Trophoblast cell (in vitro differentiated cells and primary cell): Measurements from ENCODE around the gene RAB40AL.

Experiments
- DNase-seq, 2 donors: peaks; one replicate each; pipeline ENCODE4 v3.0.0-alpha.2; 2016
- H2AFZ ChIP-seq: 2 replicates; pipeline ENCODE4 v1.6.1; 2013; ENCODE audit warnings: low read length, moderate library complexity, mild to moderate bottlenecking; ENCODE audit not compliant: insufficient read depth, poor library complexity
- H2AK5ac ChIP-seq: 2 replicates; pipeline ENCODE4 v1.6.1; 2013; ENCODE audit warnings: mild to moderate bottlenecking, low read length
- H2BK120ac ChIP-seq: 2 replicates; pipeline ENCODE4 v1.6.1; 2013; ENCODE audit warnings: low read length, mild to moderate bottlenecking, moderate library complexity; ENCODE audit not compliant: insufficient read depth, poor library complexity
- H2BK12ac ChIP-seq: 2 replicates; pipeline ENCODE4 v1.6.1; 2013; ENCODE audit warnings: mild to moderate bottlenecking, low read length, moderate library complexity
- H2BK5ac ChIP-seq: 2 replicates; pipeline ENCODE4 v1.6.1; 2013; ENCODE audit warnings: low read length, low read depth, moderate library complexity, mild to moderate bottlenecking; ENCODE audit not compliant: poor library complexity
- H3K14ac ChIP-seq: 2 replicates; pipeline ENCODE4 v1.6.1; 2013; ENCODE audit warnings: mild to moderate bottlenecking, low read length
- H3K18ac ChIP-seq: 2 replicates; pipeline ENCODE4 v1.6.1; 2013; ENCODE audit warnings: mild to moderate bottlenecking, low read length
- H3K23ac ChIP-seq: 2 replicates; pipeline ENCODE4 v1.6.1; 2013; ENCODE audit warnings: low read length
- H3K27ac ChIP-seq: 2 replicates; pipeline ENCODE4 v1.5.1; 2013; ENCODE audit warnings: low read depth, mild to moderate bottlenecking, inconsistent platforms, low read length, moderate library complexity
- H3K27me3 ChIP-seq: 2 replicates; pipeline ENCODE4 v1.6.1; 2013; ENCODE audit warnings: inconsistent platforms, mild to moderate bottlenecking, low read length, moderate library complexity; ENCODE audit not compliant: insufficient read depth
- H3K36me3 ChIP-seq, 2 experiments: 1 replicate in 1 of 2; 2 replicates in 1 of 2; pipeline ENCODE4 v1.6.1; 2013; ENCODE audit warnings: low read length in 2 of 2, mild to moderate bottlenecking in 2 of 2, moderate library complexity in 1 of 2; ENCODE audit not compliant: insufficient read depth in 2 of 2, control insufficient read depth in 1 of 2
- H3K4ac ChIP-seq: 2 replicates; pipeline ENCODE4 v1.6.1; 2013; ENCODE audit warnings: low read depth, mild to moderate bottlenecking, low read length, moderate library complexity
- H3K4me1 ChIP-seq, 2 experiments: 1 replicate in 1 of 2; 2 replicates in 1 of 2; pipeline ENCODE4 v1.6.1; 2013; ENCODE audit warnings: low read length in 2 of 2, mild to moderate bottlenecking in 2 of 2, moderate library complexity in 1 of 2; ENCODE audit not compliant: insufficient read depth in 2 of 2, control insufficient read depth in 1 of 2
- H3K4me2 ChIP-seq: 2 replicates; pipeline ENCODE4 v1.6.1; 2013; ENCODE audit warnings: inconsistent platforms, mild to moderate bottlenecking, low read length, moderate library complexity
- H3K4me3 ChIP-seq: 2 replicates; pipeline ENCODE4 v1.5.1; 2013; ENCODE audit warnings: mild to moderate bottlenecking, low read depth, low read length, inconsistent platforms
- H3K79me1 ChIP-seq: one replicate; pipeline ENCODE4 v1.6.1; 2013; ENCODE audit warnings: low read length
- H3K79me2 ChIP-seq: 2 replicates; pipeline ENCODE4 v1.6.1; 2013; ENCODE audit warnings: low read length, mild to moderate bottlenecking; ENCODE audit not compliant: control insufficient read depth, insufficient read depth, poor library complexity
- H3K9ac ChIP-seq: 2 replicates; pipeline ENCODE4 v1.6.1; 2013; ENCODE audit warnings: mild to moderate bottlenecking, low read length
- H3K9me3 ChIP-seq: 2 replicates; pipeline ENCODE4 v1.6.1; 2013; ENCODE audit warnings: low read depth, mild to moderate bottlenecking, control low read depth, inconsistent platforms, low read length; ENCODE audit not compliant: insufficient read depth
- H4K12ac ChIP-seq: 2 replicates; pipeline ENCODE4 v1.6.1; 2013; ENCODE audit warnings: low read depth, mild to moderate bottlenecking, low read length, moderate library complexity
- H4K8ac ChIP-seq: 2 replicates; pipeline ENCODE4 v1.6.1; 2013; ENCODE audit warnings: low read depth, mild to moderate bottlenecking, low read length, moderate library complexity
- H4K91ac ChIP-seq: one replicate; pipeline ENCODE4 v1.6.1; 2013; ENCODE audit warnings: low read depth, mild to moderate bottlenecking, low read length, moderate library complexity
- WGBS: extraction: QIAGEN DNeasy Blood & Tissue Kit; methylation state at CpG from one replicate; pipeline ENCODE4 v1.1.7; 2013; ENCODE audit warnings: missing lambda C conversion rate; ENCODE audit not compliant: insufficient read length, insufficient coverage; ENCODE audit errors: extremely low coverage; 5-methylcytosine and 5-hydroxymethylcytosine counted together

RAB40AL gene

DNA sequence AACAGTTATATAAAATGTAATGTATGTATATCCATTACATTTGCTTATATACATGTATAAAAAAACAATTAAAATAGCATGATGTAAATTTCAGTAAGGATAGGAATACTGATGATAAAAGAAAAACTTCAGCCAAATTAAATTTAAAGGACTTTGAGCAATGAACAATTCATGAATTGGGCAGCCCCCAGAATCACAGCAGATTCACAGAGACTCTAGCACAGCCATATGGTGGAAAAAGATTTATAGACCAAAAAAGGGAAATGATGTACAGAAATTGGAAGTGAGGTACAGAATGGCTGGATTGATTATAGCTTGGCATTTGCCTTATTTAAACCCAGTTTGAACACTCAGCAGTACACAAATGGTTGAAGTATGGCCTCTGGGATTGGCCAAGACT, 34.7 kb upstream of the RAB40AL start:
- Histone ChIP-seq H3K23ac (no peak overlapping the region), H2BK5ac (no peak overlapping the region), H2BK120ac (no peak overlapping the region), H3K4me2 (no peak overlapping the region), H3K79me2 (no peaks in the 10 kb centered on the region), H3K79me1 (no peaks in the 10 kb centered on the region), H3K4ac (no peak overlapping the region), H3K14ac (no peak overlapping the region), H3K9me3 (no peaks in the 10 kb centered on the region), H2AK5ac (no peak overlapping the region), H3K27me3 (no peaks in the 10 kb centered on the region), H3K27ac (no peak overlapping the region), H2BK12ac (no peak overlapping the region), H4K12ac (no peak overlapping the region), H3K9ac (no peak overlapping the region), H2AFZ (no peak overlapping the region), H3K36me3 (peaks cover 0 to 2% of the 10 kb centered on the region in 2 experiments), H3K18ac (no peak overlapping the region), H4K8ac (no peak overlapping the region), H3K4me3 (no peak overlapping the region), H3K4me1 (no peaks in the 10 kb centered on the region), H4K91ac (no peak overlapping the region)
- DNase-seq = no peak

DNA sequence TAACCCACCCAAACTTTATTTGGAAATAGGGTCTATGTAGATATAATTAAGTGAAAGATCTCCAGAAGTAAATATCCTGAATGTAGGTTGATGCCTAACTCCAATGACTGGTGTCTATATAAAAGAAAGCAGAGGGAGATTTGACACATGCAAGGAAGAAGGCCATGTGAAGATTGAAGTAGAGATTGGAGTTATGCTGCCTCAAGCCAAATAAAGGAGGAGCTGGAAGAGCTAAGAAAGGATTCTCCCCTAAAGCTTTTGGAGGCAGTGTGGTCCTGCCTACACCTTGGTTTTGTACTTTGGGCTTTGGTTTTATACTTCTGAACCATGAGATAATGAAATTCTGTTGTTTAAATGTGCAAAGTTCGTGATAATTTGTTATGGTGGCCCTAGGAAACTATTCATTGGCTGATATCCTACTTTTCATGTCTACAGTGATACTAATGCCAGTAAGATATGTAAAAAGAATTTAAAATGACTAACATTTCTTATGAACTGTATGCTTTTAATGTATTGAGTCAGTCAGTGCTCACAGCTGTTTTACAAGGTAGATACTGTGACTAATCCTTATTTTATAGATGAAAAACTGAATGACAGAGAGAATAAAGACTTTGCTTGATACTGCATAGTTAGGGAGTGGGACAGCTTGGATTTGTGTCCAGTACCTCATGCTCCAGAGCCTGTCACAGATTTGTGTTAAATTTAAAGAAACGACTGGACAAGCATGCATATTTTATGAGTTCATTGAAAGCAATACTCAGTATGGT, 5.9 kb upstream of the RAB40AL start:
- H3K36me3 ChIP-seq = no peaks in the 10 kb centered on the region
- no peak for DNase-seq
- no peak overlapping the region for H4K91ac ChIP-seq
- H3K14ac ChIP-seq = no peak overlapping the region
- no peak overlapping the region for H3K4ac ChIP-seq
- H3K18ac ChIP-seq = no peak overlapping the region
- H2BK120ac ChIP-seq = no peak overlapping the region
- H3K27me3 ChIP-seq = no peaks in the 10 kb centered on the region
- H2BK12ac ChIP-seq = no peak overlapping the region
- no peaks in the 10 kb centered on the region for H3K79me2 ChIP-seq
- no peaks in the 10 kb centered on the region for H3K4me1 ChIP-seq
- whole genome bisulfite sequencing = no CpG with 5 or more reads among the region's 2 CpGs
- no peaks in the 10 kb centered on the region for H3K79me1 ChIP-seq
- H3K4me3 ChIP-seq = no peak overlapping the region
- no peak overlapping the region for H3K4me2 ChIP-seq
- no peak overlapping the region for H2AFZ ChIP-seq
- no peak overlapping the region for H3K9ac ChIP-seq
- H3K27ac ChIP-seq = no peak overlapping the region
- no peak overlapping the region for H2AK5ac ChIP-seq
- no peaks in the 10 kb centered on the region for H3K9me3 ChIP-seq
- H3K23ac ChIP-seq = no peak overlapping the region
- H2BK5ac ChIP-seq = no peak overlapping the region
- no peak overlapping the region for H4K8ac ChIP-seq
- H4K12ac ChIP-seq = no peak overlapping the region

DNA sequence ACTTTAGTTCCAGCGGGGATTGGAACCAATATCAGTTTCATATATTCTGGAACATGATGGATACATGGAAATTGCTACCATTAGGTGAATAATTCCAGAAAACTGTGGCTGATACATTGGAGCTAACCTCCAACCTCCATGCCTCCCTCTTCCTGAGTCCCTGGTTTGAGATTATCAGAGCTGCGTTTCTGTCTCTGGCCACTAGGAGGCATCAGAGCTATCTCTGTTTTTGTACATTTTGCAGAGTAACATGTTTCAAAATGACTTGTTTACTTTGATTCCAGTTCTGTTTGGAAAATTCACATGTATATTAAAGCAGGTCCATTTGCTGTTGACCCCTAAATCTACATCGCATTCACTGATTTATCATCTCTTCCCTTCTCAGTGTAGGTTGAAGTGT, 2.4 kb upstream of the RAB40AL start:
- no peak overlapping the region for H4K91ac ChIP-seq

DNA sequence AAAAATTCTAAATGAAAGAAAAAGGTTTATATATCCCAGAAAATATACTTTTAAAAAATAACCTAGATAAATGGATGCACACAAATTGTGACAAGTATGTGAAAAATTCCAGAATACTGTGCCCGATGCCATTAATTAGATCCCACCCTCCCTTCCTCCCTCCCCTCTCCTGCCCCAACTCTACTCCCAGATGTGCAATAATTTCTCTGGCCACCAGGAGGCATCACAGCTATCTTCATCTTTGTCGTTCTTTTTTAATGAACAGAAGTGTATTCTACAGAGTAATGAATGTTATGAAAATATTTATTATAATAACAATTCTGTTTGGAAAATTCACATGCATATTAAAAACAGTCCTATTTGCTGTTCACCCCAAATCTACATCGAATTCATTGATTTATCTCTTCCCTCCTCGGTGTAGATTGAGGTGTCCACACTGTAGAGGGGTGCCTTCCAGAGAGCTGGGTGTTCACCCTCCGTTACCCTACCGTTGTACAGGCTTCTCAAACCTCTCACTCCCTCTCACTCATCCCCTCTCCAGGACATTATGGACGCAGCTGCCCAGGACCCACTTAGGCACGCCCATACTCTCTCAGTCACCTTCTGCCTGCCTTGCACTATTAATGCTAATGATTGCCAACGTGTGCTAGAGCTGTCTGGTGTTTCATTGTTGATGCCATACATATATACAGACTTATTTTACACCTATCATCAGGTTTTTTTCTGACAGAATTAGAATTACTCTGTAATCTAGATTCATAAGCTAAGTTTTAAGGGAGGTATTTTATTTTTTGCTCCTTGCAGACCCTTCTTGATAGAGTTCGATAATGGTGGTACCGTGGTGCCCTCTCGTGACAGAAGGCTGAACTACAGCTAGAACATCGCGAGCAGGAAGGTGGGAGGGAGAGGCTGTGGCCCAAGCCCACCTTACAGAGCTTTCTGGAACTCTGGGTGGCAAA, 14.1 kb downstream of the RAB40AL start:
- Histone ChIP-seq H3K4me2 (peak overlapping the region; percentile 52), H2BK12ac (no peak overlapping the region), H3K79me2 (no peaks in the 10 kb centered on the region), H3K9me3 (no peaks in the 10 kb centered on the region), H3K27ac (no peak overlapping the region), H2AK5ac (no peak overlapping the region), H4K91ac (no peak overlapping the region), H2AFZ (no peak overlapping the region), H4K12ac (no peak overlapping the region), H2BK120ac (no peak overlapping the region), H3K14ac (no peak overlapping the region), H3K4me3 (no peak overlapping the region), H3K9ac (no peak overlapping the region), H3K23ac (no peak overlapping the region), H4K8ac (no peak overlapping the region), H3K79me1 (no peaks in the 10 kb centered on the region), H2BK5ac (no peak overlapping the region), H3K4ac (no peak overlapping the region), H3K4me1 (peaks cover 0 to 2% of the 10 kb centered on the region in 2 experiments), H3K27me3 (no peaks in the 10 kb centered on the region), H3K36me3 (no peaks in the 10 kb centered on the region), H3K18ac (no peak overlapping the region)
- DNase-seq = peak in 1 of 2 donors; percentile 80
- no CpG with 5 or more reads among the region's 14 CpGs for WGBS

More for the DNA sequence above, 2.4 kb upstream of the RAB40AL start:
- H3K23ac ChIP-seq = no peak overlapping the region
- H3K4me1 ChIP-seq = no peaks in the 10 kb centered on the region
- no peak overlapping the region for H2AK5ac ChIP-seq
- no peaks in the 10 kb centered on the region for H3K79me1 ChIP-seq
- H3K9ac ChIP-seq = no peak overlapping the region
- WGBS = no CpG with 5 or more reads among the region's 3 CpGs
- no peak overlapping the region for H4K8ac ChIP-seq
- no peak overlapping the region for H4K12ac ChIP-seq
- H2BK5ac ChIP-seq = no peak overlapping the region
- H3K4ac ChIP-seq = no peak overlapping the region
- H3K27ac ChIP-seq = no peak overlapping the region
- H3K36me3 ChIP-seq = no peaks in the 10 kb centered on the region
- peak; percentile 63 to 85 for DNase-seq
- H3K14ac ChIP-seq = no peak overlapping the region
- no peak overlapping the region for H3K4me3 ChIP-seq
- H2BK12ac ChIP-seq = no peak overlapping the region
- no peaks in the 10 kb centered on the region for H3K79me2 ChIP-seq
- no peaks in the 10 kb centered on the region for H3K27me3 ChIP-seq
- no peaks in the 10 kb centered on the region for H3K9me3 ChIP-seq
- H2AFZ ChIP-seq = no peak overlapping the region
- H2BK120ac ChIP-seq = no peak overlapping the region
- H3K4me2 ChIP-seq = no peak overlapping the region
- no peak overlapping the region for H3K18ac ChIP-seq
